ENCODE results near the gene MTMR3.

DNA sequence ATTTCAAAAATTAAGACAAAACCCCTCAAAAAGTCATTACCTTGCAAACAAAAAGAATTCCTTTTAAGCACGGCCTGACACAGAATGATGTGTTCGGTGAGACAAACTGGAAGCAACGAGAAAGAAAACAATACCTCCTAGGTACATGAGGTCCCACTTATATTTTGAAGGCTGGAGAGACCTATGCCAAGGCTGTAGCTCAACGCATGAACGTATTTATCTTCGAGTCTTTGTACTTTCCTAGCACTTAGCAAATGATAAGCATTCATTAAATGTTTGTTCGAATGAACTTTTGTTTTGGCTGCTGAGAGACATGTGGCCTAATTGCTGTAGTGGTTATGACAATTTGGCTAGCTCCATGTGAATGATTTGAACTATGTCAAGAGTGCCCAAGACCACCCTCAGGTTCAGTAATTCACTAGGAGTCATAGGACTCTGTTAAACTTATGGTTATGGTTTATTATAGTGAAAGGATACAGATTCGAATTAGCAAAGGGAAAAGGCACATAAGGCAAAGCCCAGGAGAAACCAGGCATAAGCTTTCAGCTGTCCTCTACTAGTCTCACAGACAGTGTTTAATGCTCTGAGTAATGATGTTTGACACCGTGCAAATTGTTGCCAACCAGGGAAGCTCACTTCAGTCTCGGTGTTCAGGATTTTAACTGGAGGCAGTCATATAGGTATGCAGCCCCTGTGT lies 171.2 kb downstream of the MTMR3 start:
- TF ChIP-seq POLR2A (IDR thresholded peaks at IDR 0.05): no peak
- TF ChIP-seq, protein P1, sequence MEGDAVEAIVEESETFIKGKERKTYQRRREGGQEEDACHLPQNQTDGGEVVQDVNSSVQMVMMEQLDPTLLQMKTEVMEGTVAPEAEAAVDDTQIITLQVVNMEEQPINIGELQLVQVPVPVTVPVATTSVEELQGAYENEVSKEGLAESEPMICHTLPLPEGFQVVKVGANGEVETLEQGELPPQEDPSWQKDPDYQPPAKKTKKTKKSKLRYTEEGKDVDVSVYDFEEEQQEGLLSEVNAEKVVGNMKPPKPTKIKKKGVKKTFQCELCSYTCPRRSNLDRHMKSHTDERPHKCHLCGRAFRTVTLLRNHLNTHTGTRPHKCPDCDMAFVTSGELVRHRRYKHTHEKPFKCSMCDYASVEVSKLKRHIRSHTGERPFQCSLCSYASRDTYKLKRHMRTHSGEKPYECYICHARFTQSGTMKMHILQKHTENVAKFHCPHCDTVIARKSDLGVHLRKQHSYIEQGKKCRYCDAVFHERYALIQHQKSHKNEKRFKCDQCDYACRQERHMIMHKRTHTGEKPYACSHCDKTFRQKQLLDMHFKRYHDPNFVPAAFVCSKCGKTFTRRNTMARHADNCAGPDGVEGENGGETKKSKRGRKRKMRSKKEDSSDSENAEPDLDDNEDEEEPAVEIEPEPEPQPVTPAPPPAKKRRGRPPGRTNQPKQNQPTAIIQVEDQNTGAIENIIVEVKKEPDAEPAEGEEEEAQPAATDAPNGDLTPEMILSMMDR (IDR thresholded peaks at IDR 0.05): no peak

Measured in right lobe of liver (tissue), 4 donors.